ENCODE results near the gene EIF4E2. TPM values are rescaled to one million over a fixed set of nuclear protein-coding genes. Genes with fewer than 3 reads are reported as not detected.

Gene EIF4E2
- 83.6 to 240 TPM (median 88.2 TPM) in 5 replicates for total RNA-seq (2022; extraction: Qiagen RNA extraction)

DNA sequence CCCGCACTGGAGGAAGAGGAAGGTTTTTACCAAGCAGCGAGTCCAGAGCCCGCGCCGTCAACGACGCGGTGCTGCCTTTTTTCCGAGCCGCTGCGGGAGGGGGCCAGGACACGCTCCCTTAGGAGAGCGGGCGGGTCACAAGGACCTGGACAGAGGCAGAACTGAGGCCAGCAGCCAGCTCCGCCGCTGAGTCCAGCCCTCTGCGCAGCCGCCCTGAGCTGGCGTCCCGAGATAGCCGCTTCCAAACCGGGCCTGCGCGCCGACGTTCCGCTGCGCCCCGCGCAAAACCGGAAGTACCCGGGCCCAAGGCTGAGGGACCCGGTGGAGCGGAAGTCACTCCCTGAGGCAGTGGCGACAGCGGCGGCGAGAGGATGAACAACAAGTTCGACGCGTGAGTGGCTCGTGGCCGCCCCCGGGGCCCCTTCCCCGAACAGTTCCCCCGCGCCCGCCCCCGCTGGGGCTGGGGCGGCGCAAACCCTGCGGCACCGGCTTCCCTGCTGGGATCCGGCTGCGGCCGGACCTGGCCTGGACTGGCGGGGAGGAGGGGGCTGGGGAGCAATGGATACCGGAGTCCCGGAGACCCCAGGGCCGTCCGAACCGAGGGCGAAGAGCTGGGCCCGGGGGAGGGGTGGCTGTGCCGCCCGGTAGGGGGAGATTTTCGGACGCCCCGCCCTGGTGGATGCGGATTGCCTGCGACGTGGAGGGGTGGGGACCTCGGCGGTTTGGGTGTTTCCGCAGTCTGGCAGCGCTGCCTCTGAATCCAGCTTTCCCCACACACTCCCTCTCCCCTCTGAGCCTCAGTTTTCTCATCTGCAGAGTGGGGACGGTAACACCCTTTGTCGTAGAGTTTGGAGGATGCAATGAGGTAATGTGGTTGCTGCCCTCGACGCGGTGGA is at the start of gene EIF4E2, which contains the start of gene TIGD1:
Gene EIF4E2 (plus strand): TSS at position 336 of the 896 bp plus-strand sequence. CDS start 36 bp downstream, at position 372.
Gene TIGD1 (minus strand): TSS at position 204 of the 896 bp plus-strand sequence. CDS start 675 bp downstream, outside the sequence.

DNA sequence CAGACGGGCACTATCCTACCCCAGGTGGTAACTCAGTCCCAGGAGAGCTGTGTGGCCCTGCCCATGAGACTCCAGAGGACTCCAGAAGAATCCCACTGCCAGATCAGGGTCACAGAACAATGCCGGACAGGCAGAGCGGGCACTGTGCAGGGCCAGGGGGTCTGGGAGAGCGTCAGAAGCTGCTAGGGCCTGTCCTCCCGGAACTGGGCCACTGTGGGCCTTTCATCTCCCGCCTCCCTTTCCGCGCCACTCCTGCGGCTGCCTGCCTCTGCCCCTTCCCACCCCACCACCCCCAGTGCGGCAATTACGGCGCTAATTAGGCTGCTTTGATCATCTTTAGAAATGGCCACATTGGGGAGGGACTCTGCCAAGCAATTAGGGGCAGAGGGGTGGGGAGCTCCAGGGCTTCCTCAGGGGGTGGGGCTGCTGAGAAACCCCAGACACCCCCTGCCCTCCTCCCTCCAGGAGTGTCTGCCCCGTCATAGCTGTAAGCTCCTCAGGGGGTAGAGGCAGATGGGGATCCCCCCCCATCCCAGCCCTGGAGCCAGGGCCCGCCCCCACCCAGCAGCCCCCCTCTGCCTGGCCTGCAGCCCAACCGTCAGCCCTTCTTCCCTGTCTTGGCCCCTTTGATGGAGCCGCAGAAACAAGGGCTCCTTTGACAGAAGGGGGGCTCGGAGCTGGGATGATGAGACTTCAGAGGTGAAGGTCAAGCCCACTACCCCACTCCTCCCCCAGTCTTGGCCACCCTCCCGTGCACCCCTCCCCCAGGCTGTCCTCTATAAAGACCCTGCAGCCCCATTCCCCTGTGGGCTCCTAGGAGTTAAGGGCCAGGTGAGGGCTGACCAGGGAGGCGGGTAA is 30.7 kb upstream of the EIF4E2 start, which contains the start of gene PRSS56:
Gene PRSS56 (plus strand): TSS at position 808 of the 858 bp plus-strand sequence. CDS start 211 bp downstream, outside the sequence.

DNA sequence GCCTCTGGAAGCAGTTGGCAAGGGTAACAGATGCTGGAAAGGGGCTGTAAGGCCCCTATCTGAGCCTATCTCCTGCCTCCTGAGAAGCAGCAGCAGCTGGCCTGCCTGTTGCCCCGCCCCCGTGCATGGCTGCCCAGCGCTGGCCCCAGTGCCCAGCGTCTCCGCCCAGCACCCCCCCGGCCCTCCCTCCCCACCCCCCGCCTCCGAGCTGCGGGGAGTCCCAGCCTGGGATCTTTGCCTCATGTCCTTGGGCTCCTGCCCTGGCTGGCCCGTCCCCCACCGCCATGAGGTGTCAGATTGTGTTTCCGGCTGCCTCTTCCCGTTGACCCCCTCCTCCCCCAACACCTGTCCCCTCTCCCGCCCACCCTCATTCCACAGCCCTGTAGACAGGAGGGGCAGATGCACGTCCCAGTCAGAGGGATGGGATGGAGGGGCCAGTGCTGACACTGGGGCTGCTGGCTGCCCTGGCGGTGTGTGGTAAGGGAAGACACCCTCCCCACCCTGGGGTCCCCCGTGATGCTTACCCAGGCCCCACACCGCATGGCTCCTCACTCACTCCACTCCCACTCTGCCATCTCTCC is 24.6 kb upstream of the EIF4E2 start, which contains the start of gene CHRND:
Gene CHRND (plus strand): TSS at position 370 of the 581 bp plus-strand sequence. CDS start 56 bp downstream, at position 426.

DNA sequence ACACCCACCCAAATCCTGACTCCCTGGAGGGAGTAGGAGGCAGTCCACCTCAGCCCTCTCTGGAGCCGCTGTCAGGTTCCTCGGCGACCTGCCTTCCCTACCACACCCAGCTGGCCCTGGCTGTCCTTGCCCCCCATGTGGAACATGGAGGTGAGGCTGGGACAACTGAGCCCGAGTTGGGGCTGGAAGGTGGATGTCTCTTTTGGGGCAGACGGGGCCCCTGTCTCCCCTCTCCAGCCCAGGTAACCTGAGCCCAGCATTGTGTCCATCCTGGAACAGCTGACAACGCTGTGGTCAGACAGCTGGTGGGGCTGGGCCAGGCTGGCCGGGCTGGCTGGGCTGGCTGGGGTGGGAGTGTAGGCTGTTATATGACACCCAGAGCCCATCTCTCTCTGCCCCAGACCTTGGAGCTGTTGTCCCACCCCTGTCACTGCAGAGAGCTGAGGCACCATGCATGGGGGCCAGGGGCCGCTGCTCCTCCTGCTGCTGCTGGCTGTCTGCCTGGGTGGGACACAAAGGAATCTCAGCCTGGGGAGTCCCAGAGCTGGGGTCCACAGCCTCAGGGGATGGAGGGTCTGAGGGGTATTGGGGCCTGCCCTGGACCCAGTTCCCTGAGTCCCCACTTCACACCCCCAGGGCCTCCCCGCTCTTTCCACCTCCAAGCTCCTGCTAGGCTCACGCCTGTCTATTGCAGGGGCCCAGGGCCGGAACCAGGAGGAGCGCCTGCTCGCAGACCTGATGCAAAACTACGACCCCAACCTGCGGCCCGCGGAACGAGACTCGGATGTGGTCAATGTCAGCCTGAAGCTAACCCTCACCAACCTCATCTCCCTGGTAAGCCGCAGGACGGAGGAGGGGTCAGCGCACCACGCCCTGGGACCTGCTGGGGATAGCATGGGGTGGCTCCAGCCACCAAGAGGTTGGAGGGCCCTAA is 10.9 kb upstream of the EIF4E2 start, which contains the start of gene CHRNG:
Gene CHRNG (plus strand): TSS at position 395 of the 934 bp plus-strand sequence. CDS start 56 bp downstream, at position 451.

Other genes with a start within 250 kb of the EIF4E2 start
- 0.59 to 0.81 TPM (median 0.74 TPM) in 5 replicates for gene ALPP, start 171.9 kb upstream of the EIF4E2 start, total RNA-seq (2022; extraction: Qiagen RNA extraction)
- gene ALPG, start 143.8 kb upstream of the EIF4E2 start, total RNA-seq (2022; extraction: Qiagen RNA extraction): 0.12 to 0.22 TPM (median 0.16 TPM) in 5 replicates
- gene ALPI, start 94.5 kb upstream of the EIF4E2 start, total RNA-seq (2022; extraction: Qiagen RNA extraction): not detected in 5 replicates
- gene ECEL1, start 62.9 kb upstream of the EIF4E2 start, total RNA-seq (2022; extraction: Qiagen RNA extraction): 0.12 to 0.27 TPM (median 0.14 TPM) in 5 replicates
- gene PRSS56, start 30.3 kb upstream of the EIF4E2 start, total RNA-seq (2022; extraction: Qiagen RNA extraction): 0.07 to 0.22 TPM (median 0.15 TPM) in 5 replicates
- not detected in 5 replicates for gene CHRND, start 24.5 kb upstream of the EIF4E2 start, total RNA-seq (2022; extraction: Qiagen RNA extraction)
- not detected in 5 replicates for gene CHRNG, start 11.0 kb upstream of the EIF4E2 start, total RNA-seq (2022; extraction: Qiagen RNA extraction)
- 4.5 to 5.3 TPM (median 5.0 TPM) in 5 replicates for gene TIGD1, start 132 bp upstream of the EIF4E2 start, total RNA-seq (2022; extraction: Qiagen RNA extraction)
- 1.9 to 2.9 TPM (median 2.5 TPM) in 5 replicates for gene EFHD1, start 82.9 kb downstream of the EIF4E2 start, total RNA-seq (2022; extraction: Qiagen RNA extraction)
- gene GIGYF2, start 146.6 kb downstream of the EIF4E2 start, total RNA-seq (2022; extraction: Qiagen RNA extraction): 23.4 to 31.2 TPM (median 25.5 TPM) in 5 replicates
- gene KCNJ13, start 225.9 kb downstream of the EIF4E2 start, total RNA-seq (2022; extraction: Qiagen RNA extraction): not detected in 5 replicates